T-helper 2 cell treated with Interferon-gamma antibody and Interleukin-4, amounts not matched to agents 100 ng/mL and 5 ng/mL, for 36 hours (primary cell): ENCODE results near the gene EXOC2. TPM values are rescaled to one million over a fixed set of nuclear protein-coding genes. Genes with fewer than 3 reads are reported as not detected.
"Not testable (repeated sequence)": the region's sequence is repeated elsewhere in the genome, so short reads cannot be mapped to it uniquely, and the experiment has no call there.

Experiments
- intact Hi-C: fragments of 100-400 bp; cut with micrococcal nuclease; formaldehyde crosslinking; loops from one replicate; pipeline ENCODE4 v1.15.1; 2023
- total RNA-seq: library from RNA; stranded (reverse); gene quantifications from 2 replicates; pipeline ENCODE4 v1.2.3, GENCODE V29; 2022

Gene EXOC2
- total RNA-seq, 1 donor from 2014 or later, result 34.7 TPM

GRCh38 chr6:683742-684440, 9.0 kb downstream of the EXOC2 start:
- intact Hi-C loops, result no loop called here

- intact Hi-C loops, result no loop called here
Measured at GRCh38 chr6:680666-681340, 12.1 kb downstream of the EXOC2 start.

DNA sequence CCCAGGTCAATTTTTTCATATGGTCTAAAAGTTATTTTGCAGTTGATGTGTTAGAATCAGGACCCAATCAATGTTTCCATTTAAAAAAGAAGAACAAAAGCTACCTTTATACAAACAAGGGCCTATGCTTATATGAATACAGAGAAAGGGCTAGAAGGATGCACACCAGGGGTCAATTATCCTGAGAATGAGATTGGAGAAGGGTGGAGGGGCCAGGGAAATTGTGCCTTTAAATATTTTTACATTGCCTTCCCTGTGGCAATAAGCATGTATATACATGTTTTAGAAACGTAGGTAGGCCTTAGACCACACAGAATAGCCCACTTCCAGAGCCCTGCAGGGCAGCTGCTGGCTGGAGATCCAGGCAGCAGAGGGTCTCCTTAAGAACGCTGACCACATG, 12.7 kb downstream of the EXOC2 start:
- intact Hi-C loops, result no loop called here

- intact Hi-C loops, result no loop called here
Measured at GRCh38 chr6:679282-679681, 13.7 kb downstream of the EXOC2 start.

DNA sequence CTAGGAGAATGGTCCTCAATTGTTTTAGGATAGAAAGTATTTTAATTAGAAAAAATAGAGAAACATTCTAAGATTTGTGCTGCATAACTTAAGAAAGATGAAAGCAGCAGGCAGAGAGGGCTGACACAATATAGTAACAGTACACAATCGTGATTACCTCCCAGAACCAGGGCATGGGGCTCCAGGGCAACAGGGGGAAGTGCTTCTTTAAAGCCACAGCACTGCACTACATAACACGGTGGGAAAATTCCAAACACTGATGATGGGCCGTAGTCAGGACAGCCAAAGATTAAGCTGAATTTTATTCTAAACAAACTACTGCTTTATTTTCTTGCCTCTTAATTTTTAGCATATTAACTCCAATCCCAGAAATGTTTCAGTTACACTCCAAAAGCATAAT, 14.4 kb downstream of the EXOC2 start:
- intact Hi-C loops, result no loop called here

- intact Hi-C loops, result no loop called here
Measured at GRCh38 chr6:677919-678318, 15.0 kb downstream of the EXOC2 start.

- intact Hi-C loops, result no loop called here
Measured at GRCh38 chr6:674956-675355, 18.0 kb downstream of the EXOC2 start.

DNA sequence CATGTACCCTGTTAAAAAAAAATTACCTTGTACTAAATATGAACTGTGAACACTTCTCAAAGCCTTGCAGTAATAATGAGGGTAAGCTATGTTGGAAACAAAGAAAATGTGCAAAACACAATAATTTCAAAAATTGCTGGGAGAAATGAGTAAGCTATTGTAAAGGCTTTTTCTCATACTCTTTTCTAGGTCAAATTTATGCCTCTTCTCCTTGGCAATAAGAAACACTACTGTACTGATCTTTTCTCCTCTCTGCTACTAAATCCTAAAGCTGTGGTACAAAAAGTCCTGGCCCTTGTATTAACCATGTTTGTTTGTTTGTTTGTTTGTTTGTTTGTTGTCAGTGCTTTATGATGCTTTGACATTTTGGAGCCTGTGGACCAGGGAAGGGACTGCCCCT, 18.5 kb downstream of the EXOC2 start:
- intact Hi-C loops, result no loop called here

- intact Hi-C loops, result no loop called here
Measured at GRCh38 chr6:667253-667927, 25.5 kb downstream of the EXOC2 start.

- intact Hi-C loops, result no loop called here
Measured at GRCh38 chr6:665403-666267, 27.3 kb downstream of the EXOC2 start.

GRCh38 chr6:663788-664187, 29.2 kb downstream of the EXOC2 start:
- intact Hi-C loops, result not testable (repeated sequence)

DNA sequence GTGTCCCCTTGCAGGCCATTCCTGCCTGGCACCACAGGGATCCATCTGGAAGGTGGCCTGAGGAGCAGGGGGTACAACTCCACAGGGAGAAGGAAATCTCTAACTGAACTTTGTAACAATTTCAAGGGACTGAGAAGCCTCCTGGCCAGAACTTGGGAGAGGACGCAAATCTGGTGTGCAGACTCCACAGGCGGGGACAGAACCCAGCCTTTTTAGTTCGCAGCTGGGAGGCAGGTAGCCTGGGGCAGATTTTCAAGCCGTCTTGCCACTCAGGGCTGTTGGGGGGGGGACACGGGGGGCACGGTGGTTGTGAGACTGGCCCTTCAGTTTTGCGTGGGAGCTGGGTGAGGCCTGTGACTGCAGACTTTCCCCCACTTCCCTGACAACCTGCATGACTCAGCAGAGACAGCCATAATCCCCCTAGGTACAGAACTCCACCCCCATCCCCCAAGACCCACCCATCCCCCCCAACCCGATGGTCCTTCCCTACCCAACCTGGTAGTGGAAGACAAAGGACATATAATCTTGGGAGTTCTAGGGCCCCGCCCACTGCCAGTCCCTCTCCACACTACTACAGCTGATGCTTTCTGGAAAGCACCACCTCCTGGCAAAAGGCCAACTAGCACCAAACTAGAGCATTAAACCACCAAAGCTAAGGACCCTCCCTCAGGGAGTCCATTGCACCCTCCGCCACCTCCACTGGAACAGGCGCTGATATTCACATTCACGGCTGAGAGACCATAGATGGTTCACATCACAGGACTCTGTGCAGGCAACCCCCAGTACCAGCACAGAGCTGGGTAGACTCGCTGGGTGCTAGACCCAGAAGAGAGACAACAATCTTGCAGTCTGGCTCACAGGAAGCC, 33.0 kb downstream of the EXOC2 start:
- intact Hi-C loops, result no loop called here

DNA sequence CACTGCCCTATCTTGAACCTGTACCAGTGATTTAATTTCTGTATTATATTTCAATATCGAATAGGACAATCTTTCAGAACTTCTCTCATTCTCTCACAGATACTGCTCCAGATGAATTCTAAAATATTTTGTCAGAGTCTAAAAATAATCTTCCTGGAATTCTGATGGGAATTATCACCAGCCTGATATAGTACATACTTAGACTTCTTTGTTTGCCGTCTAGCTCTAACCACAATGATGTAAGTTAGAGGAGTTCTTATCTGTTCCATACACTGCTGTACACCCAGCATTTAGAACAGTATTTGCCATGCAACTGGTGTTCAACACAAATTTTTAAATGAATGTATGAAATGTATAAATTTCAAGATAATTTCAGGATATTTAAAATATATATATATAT, 34.7 kb downstream of the EXOC2 start:
- intact Hi-C loops, result no loop called here

GRCh38 chr6:657743-658142, 35.2 kb downstream of the EXOC2 start:
- intact Hi-C loops, result no loop called here

DNA sequence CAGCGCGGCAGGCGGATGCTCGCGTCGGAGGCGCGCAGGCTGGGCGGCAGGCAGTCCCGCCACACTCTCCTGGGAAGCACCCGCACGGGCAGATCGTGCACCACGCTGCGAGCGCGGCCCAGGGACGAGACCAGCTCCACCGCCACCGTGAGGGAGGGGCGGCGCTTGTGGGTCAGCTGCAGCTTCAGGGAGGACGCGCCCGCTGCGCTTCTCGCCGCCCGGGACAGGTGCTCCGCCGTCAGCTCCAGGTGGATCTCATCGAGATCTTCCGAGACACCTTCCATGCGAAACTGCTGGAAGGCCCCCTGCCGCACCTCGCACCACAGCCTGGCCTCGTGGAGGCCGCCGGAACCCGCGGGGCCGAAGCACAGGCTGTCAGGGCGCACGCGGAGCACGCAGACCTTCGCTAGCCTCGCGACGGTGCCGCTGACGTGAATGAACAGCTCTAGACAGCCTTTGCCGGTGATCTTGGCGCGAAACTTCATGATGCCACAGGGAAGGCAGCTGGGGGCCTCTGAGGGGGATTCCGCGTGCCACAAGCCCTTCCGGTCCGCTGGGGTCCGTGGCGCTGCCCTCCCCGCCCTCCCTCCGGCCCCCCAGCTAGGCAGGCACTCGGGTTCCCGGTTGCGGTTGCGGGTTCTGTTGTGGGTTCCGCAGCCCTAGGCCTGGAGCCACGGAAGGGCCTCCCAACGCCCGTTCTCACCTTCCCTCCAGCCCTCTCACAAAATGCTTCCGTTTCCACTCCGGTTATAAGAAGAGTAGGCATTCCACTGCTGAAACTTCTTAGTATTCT, 36.3 kb downstream of the EXOC2 start, which contains the start of gene HUS1B:
HUS1B (minus strand) TSS at position 641 of the 793 bp plus-strand sequence; CDS start at position 485, 156 bp downstream.
- intact Hi-C loops, result no loop called here

- intact Hi-C loops, result no loop called here
Measured at GRCh38 chr6:654136-654535, 38.8 kb downstream of the EXOC2 start.

DNA sequence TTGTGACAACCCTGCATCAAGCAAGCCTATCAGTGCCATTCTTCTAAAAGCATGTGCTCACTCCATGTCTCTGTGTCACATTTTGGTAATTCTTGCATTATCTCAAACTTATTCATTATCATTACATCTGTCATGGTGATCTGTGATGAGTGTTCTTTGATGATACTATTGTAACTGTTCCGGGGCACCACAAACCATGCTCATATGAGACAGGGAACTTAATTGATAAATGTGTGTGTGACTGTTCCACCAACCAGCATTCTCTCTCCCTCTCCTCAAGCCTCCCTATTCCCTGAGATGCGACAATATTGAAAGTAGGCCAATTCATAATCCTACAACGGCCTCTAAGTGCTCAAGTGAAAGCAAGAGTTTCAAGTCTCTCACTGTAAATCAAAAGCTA, 40.1 kb downstream of the EXOC2 start:
- intact Hi-C loops, result no loop called here

DNA sequence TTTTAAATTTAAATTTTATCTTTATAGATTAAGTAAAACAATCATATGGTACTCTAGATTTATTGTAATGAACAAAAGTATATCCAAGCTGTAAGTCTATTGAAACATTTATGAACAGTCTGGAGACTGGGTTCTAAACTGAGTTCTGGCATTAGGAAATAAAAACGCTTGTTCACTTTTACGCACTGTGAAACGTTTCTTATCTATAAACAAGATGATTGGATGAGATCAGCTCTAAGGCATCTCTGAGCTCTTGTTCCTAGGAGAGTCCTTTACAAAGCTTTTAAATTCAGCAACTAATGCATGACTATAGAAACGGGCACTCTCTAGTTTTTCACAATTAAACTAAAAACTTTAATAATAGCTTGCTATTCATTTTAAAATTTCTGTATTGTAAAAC, 42.8 kb downstream of the EXOC2 start:
- intact Hi-C loops, result no loop called here

DNA sequence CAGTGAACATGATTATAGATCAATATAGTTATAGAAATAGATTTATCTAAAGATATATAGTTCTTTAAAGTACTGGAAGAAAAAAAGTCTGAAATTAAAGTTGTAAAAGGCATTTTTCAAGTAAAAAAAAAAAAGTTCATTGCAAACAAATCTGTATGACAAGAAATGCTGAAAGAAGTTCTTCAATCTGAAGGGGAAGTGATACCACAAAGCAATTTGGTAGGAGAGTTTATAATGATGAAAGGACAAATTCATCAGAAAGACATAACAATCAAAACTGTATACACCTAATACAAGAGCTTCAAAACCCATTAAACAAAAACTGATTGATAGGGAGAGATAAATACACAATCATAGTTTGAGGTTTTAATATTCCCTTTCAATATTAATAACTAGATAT, 50.1 kb downstream of the EXOC2 start:
- intact Hi-C loops, result no loop called here
